A549 (cell line): Measurements from ENCODE around the gene KIAA0513.

Experiments used
- CHD2 ChIP-seq: fragments of 150-350 bp; IDR thresholded peaks from 2 replicates; pipeline ENCODE4 v1.6.1; 2014; ENCODE audit warnings: low read length; ENCODE audit not compliant: partially characterized antibody
- CTCF ChIP-seq: fragments of >200 bp; sonication (Bioruptor Twin); formaldehyde crosslinking; IDR thresholded peaks from 3 replicates; pipeline ENCODE4 v1.5.1; 2016
- MAX ChIP-seq: IDR thresholded peaks from 2 replicates; pipeline ENCODE4 v1.6.1; 2012
- SREBF2 ChIP-seq: fragments of 450-650 bp; IDR thresholded peaks from 2 replicates; pipeline ENCODE4 v1.6.1; 2014; ENCODE audit warnings: mild to moderate bottlenecking, moderate library complexity

GRCh38 chr16:85055493-85056210 lies 28.1 kb downstream of the KIAA0513 start:
- TF ChIP-seq SREBF2 (no peak), MAX (no peak), CTCF (no peak), CHD2 (no peak)
